Measurements from ENCODE around the gene CGNL1.

Gene CGNL1

DNA sequence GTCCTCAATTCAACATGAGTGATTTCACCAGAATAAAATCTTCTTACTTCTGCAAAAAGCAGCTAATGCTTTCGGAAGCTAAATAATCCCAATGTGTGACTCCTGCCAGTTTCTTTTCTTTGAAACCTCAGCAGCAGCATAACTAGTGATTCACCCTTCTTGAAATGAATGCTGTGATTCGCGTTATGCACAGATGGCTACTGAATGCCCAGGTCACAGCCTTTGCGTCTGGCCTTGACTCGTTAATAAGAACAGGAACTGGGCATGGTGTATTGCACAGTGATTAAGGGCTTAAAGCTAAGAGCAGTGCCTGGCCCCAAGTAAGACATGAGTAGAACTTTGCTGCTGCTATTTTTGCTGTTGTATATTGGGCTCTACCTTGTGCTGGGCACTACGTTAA, 19.0 kb downstream of the CGNL1 start:
- H3K4me3 ChIP-seq (ENCODE audit: control insufficient read depth, low read depth, low read length): no peak overlapping the region
- TF ChIP-seq, protein P1, sequence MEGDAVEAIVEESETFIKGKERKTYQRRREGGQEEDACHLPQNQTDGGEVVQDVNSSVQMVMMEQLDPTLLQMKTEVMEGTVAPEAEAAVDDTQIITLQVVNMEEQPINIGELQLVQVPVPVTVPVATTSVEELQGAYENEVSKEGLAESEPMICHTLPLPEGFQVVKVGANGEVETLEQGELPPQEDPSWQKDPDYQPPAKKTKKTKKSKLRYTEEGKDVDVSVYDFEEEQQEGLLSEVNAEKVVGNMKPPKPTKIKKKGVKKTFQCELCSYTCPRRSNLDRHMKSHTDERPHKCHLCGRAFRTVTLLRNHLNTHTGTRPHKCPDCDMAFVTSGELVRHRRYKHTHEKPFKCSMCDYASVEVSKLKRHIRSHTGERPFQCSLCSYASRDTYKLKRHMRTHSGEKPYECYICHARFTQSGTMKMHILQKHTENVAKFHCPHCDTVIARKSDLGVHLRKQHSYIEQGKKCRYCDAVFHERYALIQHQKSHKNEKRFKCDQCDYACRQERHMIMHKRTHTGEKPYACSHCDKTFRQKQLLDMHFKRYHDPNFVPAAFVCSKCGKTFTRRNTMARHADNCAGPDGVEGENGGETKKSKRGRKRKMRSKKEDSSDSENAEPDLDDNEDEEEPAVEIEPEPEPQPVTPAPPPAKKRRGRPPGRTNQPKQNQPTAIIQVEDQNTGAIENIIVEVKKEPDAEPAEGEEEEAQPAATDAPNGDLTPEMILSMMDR (conservative IDR thresholded peaks at IDR 0.05; ENCODE audit: control insufficient read depth, insufficient read depth, low read depth, low read length): no peak

DNA sequence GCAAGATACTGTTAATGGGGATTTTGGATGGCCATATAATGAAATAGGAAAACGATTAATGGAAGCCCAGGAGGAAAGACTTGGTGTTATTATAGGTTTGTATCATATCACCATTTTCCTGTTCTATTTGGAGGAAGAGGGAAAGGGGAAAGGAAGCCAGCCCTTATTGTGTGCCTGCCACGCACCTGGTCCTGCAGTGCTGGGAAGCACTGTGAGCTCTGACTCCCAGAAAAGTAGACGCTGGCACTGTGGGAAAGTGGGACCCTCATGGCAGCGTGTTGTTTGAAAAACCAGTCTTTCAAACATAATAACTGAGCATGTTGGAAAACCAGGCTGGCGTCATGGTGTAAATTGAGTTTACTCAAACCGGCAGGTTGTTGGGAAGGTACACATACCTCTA, 22.0 kb downstream of the CGNL1 start:
- DNase-seq (ENCODE audit: low read depth): no peak
- no peak overlapping the region for H3K4me3 ChIP-seq (ENCODE audit: control insufficient read depth, low read depth, low read length)
- TF ChIP-seq, protein P1 (conservative IDR thresholded peaks at IDR 0.05; ENCODE audit: control insufficient read depth, insufficient read depth, low read depth, low read length): no peak

More for the DNA sequence above, 19.0 kb downstream of the CGNL1 start:
- peak; percentile 75 for DNase-seq (ENCODE audit: low read depth)

DNA sequence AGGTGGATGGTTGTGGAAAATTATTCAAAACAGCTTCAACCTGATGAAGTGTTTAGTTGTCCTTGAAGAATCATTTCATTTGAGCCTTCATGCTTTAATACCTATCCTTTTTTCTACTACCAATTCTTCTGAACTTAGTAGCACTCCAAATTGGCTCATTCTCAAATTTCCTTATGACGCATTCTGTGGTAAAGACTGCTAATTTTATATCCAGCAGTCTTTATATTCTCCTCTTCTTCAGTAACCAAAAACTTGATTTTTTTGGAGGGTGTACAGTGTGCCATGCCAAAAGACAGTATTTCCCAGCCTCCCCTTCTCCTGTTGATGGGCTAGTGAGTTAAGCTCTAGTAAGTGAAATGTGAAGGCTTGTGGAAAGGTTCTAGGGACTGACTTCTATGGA, 25.2 kb downstream of the CGNL1 start:
- H3K4me3 ChIP-seq (ENCODE audit: control insufficient read depth, low read depth, low read length): no peak overlapping the region
- peak; percentile 28 for DNase-seq (ENCODE audit: low read depth)
- TF ChIP-seq, protein P1 (conservative IDR thresholded peaks at IDR 0.05; ENCODE audit: control insufficient read depth, insufficient read depth, low read depth, low read length): no peak

DNA sequence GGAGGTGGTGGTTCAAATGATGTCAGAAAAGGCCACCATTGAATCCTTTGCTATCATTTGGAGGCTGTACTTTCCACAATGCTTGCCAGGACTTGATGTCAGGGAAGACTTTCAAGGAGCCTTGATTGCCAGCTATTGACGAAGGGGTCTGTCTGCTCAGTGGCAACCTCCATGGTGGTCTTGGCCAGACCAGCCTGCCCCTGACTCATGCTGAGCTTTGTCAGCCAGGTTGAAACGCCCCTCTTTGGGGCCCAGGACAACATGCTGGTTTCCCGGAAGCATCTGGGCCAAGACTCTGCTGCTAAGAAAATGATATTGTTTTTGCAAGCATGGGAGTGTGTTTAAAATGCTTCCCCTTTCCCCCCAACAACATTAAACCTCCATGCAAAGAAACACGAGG, 26.7 kb downstream of the CGNL1 start:
- no peak overlapping the region for H3K4me3 ChIP-seq (ENCODE audit: control insufficient read depth, low read depth, low read length)
- DNase-seq (ENCODE audit: low read depth): no peak
- TF ChIP-seq, protein P1 (conservative IDR thresholded peaks at IDR 0.05; ENCODE audit: control insufficient read depth, insufficient read depth, low read depth, low read length): no peak

DNA sequence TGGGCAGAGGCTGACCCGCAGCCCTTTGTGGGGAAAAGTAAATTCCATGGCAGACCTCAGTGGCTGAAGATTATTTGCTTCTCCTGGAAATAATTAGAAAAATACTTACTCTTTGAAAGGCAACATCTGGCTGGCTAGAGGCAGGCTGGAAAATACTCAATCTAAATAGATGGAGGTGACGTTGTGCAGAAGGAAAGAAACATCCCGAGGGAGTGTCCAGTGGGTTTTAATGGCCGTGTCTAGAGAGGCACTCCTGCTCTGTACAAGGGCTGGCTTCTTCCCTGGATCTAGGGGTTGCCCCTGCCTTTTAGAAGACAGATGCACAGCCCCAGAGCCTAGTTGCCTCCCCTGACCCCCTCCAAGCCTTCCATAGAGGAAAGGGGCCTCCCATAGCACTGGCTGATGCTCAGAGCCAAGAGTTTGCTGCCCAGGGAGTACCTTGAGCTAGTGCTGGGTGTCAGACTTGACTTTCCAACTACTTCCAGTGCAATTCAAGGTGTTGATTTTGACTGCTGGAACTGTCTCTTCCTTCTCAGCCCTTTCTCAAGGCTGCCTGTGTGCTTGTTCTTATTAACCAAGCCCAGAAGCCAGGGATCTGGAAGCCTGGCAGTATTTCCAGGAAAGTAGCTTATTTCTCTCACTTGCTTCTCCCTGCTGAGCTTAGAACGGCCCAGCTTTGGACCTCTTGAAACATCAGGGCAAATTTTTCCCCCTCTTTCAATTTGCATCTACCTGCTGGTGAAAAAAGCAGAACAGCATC, 27.4 kb downstream of the CGNL1 start:
- TF ChIP-seq, protein P1 (conservative IDR thresholded peaks at IDR 0.05; ENCODE audit: control insufficient read depth, insufficient read depth, low read depth, low read length): no peak
- no peak overlapping the region for H3K4me3 ChIP-seq (ENCODE audit: control insufficient read depth, low read depth, low read length)
- no peak for DNase-seq (ENCODE audit: low read depth)

DNA sequence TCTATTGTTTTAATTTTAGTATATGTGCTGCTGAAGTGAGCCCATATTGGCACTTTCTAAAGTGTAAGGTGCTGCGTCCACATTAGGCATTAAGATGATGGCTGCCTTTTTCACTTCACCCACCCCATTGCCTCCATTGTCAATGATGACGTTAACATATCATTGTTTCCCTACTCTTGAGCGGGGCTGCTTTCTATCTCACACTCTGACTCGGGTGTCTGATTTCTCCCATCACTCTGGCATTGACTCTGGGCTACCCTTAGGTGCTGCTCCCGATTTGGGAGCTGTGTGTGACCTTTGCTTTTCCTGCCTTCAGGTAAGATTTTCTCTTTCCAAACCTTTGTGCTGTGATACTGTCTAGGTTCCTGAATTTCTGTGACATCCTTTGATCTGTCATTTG, 28.8 kb downstream of the CGNL1 start:
- no peak for DNase-seq (ENCODE audit: low read depth)
- TF ChIP-seq, protein P1 (conservative IDR thresholded peaks at IDR 0.05; ENCODE audit: control insufficient read depth, insufficient read depth, low read depth, low read length): no peak
- no peak overlapping the region for H3K4me3 ChIP-seq (ENCODE audit: control insufficient read depth, low read depth, low read length)
